PC-3 (cell line): ENCODE results near the gene CNTNAP2. TPM values are rescaled to one million over a fixed set of nuclear protein-coding genes. Genes with fewer than 3 reads are reported as not detected.
"Not testable (repeated sequence)": the region's sequence is repeated elsewhere in the genome, so short reads cannot be mapped to it uniquely, and the experiment has no call there.

Experiments used
- ATAC-seq: fragments of 200-7000 bp; cut with Tn5 transposase; 2 replicates; pipeline ENCODE4 v1.9.1; 2020; ENCODE audit warnings: mild to moderate bottlenecking, moderate library complexity
- BruUV-seq: library from RNA; stranded (reverse); fragments of 400-500 nt; replicated peaks from 2 replicates; lab custom pipeline; 2021; lab: Mats Ljungman, UMichigan
- CTCF ChIA-PET: fragments of 300-600 bp; sonication (Branson Sonifier 250); formaldehyde crosslinking; loops from one replicate; lab custom pipeline; 2022; ENCODE audit warnings: antibody characterized with exemption; lab: Charles Lee
- POLR2A ChIA-PET: fragments of 300-600 bp; sonication (Branson Sonifier 250); formaldehyde crosslinking; loops from one replicate; lab custom pipeline; 2022; ENCODE audit warnings: antibody characterized with exemption; ENCODE audit not compliant: unreplicated experiment; lab: Charles Lee
- DNase-seq: peaks from one replicate; pipeline ENCODE4 v3.0.0-alpha.2; 2015
- H2AFZ ChIP-seq: fragments of 300-600 bp; sonication (generic); 2 replicates; pipeline ENCODE4 v1.6.0; 2016; ENCODE audit warnings: antibody characterized with exemption, low read length
- H3F3A ChIP-seq: fragments of 300-600 bp; sonication (generic); one replicate; pipeline ENCODE4 v1.6.0; 2017; ENCODE audit warnings: antibody characterized with exemption, low read length, control low read depth, mild to moderate bottlenecking; ENCODE audit not compliant: unreplicated experiment
- H3K27ac ChIP-seq: fragments of 300-600 bp; sonication (generic); 2 replicates; pipeline ENCODE4 v1.5.1; 2016; ENCODE audit warnings: mild to moderate bottlenecking, low read length
- H3K27me3 ChIP-seq: fragments of 300-600 bp; sonication (generic); 2 replicates; pipeline ENCODE4 v1.6.1; 2016; ENCODE audit warnings: low read length, mixed read lengths
- H3K36me3 ChIP-seq: fragments of 300-600 bp; sonication (generic); 2 replicates; pipeline ENCODE4 v1.6.1; 2016; ENCODE audit warnings: low read depth, mixed run types, low read length, mixed read lengths
- H3K4me1 ChIP-seq: fragments of 300-600 bp; sonication (generic); 2 replicates; pipeline ENCODE4 v1.5.1; 2016; ENCODE audit warnings: low read length; ENCODE audit not compliant: insufficient read depth
- H3K4me2 ChIP-seq: fragments of 300-600 bp; sonication (generic); 2 replicates; pipeline ENCODE4 v1.6.0; 2016; ENCODE audit warnings: low read length
- H3K4me3 ChIP-seq: fragments of 300-600 bp; sonication (generic); 2 replicates; pipeline ENCODE4 v1.5.1; 2016; ENCODE audit warnings: mild to moderate bottlenecking, low read length, mixed read lengths
- H3K79me2 ChIP-seq: fragments of 300-600 bp; sonication (generic); 2 replicates; pipeline ENCODE4 v1.6.1; 2017; ENCODE audit warnings: low read length, mixed read lengths
- H3K9ac ChIP-seq: fragments of 300-600 bp; sonication (generic); 2 replicates; pipeline ENCODE4 v1.6.0; 2016; ENCODE audit warnings: mild to moderate bottlenecking, low read length
- H3K9me2 ChIP-seq: fragments of 300-600 bp; sonication (generic); replicated peaks from 2 replicates; pipeline ENCODE4 v1.6.1; 2016; ENCODE audit warnings: mixed run types, low read length, mixed read lengths
- H3K9me3 ChIP-seq: fragments of 300-600 bp; sonication (generic); 2 replicates; pipeline ENCODE4 v1.6.1; 2016; ENCODE audit warnings: low read length, mixed read lengths
- H4K20me1 ChIP-seq: fragments of 300-600 bp; sonication (generic); 2 replicates; pipeline ENCODE4 v1.6.1; 2016; ENCODE audit warnings: low read length, mixed read lengths
- EZH2 ChIP-seq: fragments of 300-600 bp; sonication (generic); IDR thresholded peaks from one replicate; pipeline ENCODE4 v1.6.1; 2017; ENCODE audit warnings: antibody characterized with exemption, mild to moderate bottlenecking, low read length; ENCODE audit not compliant: unreplicated experiment
- EZH2phosphoT487 ChIP-seq: fragments of 300-600 bp; sonication (generic); IDR thresholded peaks from 2 replicates; pipeline ENCODE4 v1.6.1; 2018; ENCODE audit warnings: mild to moderate bottlenecking, antibody characterized with exemption, low read length, borderline replicate concordance
- intact Hi-C: fragments of 100-400 bp; cut with micrococcal nuclease; formaldehyde crosslinking; loops from 2 replicates; pipeline ENCODE4 v1.9.0; 2023
- total RNA-seq: library from RNA; depleted of rRNA; stranded (reverse); fragments of >200 nt; gene quantifications from 2 replicates; pipeline ENCODE4 v1.2.3, GENCODE V29; 2014
- TF ChIP-seq, protein P1 (sequence below): fragments of 300-600 bp; sonication (generic); conservative IDR thresholded peaks from 2 replicates; pipeline ENCODE4 v1.5.1; 2017; ENCODE audit warnings: antibody characterized with exemption, low read depth, mild to moderate bottlenecking, low read length

CNTNAP2 gene
- total RNA-seq, 1 experiment from 2014 or later, result 1.5 TPM

DNA sequence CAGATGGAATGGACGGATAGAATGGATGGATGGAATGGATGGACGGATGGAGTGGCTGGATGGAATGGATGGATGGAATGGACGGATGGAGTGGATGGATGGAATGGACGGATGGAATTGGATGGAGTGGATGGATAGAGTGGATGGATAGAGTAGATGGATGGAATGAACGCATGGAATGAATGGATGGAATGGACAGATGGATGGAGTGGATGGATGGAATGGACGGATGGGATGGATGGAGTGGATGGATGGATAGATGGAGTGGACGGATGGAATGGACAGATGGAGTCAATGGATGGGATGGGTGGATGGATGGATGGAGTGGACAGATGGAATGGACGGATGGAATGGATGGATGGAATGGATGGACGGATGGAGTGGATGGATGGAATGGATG is 2214.2 kb downstream of the CNTNAP2 start:
- no peak overlapping the region for H3K4me2 ChIP-seq
- ATAC-seq (no peak), DNase-seq (no peak)
- TF ChIP-seq, protein P1, sequence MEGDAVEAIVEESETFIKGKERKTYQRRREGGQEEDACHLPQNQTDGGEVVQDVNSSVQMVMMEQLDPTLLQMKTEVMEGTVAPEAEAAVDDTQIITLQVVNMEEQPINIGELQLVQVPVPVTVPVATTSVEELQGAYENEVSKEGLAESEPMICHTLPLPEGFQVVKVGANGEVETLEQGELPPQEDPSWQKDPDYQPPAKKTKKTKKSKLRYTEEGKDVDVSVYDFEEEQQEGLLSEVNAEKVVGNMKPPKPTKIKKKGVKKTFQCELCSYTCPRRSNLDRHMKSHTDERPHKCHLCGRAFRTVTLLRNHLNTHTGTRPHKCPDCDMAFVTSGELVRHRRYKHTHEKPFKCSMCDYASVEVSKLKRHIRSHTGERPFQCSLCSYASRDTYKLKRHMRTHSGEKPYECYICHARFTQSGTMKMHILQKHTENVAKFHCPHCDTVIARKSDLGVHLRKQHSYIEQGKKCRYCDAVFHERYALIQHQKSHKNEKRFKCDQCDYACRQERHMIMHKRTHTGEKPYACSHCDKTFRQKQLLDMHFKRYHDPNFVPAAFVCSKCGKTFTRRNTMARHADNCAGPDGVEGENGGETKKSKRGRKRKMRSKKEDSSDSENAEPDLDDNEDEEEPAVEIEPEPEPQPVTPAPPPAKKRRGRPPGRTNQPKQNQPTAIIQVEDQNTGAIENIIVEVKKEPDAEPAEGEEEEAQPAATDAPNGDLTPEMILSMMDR, result no peak
- TF ChIP-seq EZH2phosphoT487 (no peak), EZH2 (no peak)
- H3K4me1 ChIP-seq, result peaks cover 29% of the 10 kb centered on the region
- no peak overlapping the region for H3K27ac ChIP-seq
- H4K20me1 ChIP-seq, result no peaks in the 10 kb centered on the region
- no peak overlapping the region for H2AFZ ChIP-seq
- H3K9me3 ChIP-seq, result 0 out of 2 replicates have a peak, but pooled peaks cover 4% of the 10 kb centered on the region
- no peak overlapping the region for H3K9ac ChIP-seq
- H3K27me3 ChIP-seq, result no peaks in the 10 kb centered on the region
- no peak overlapping the region for H3K4me3 ChIP-seq
- intact Hi-C loops, result no loop called here
- ChIA-PET POLR2A (no interaction called here), CTCF (no interaction called here)
- no TSS peak for BruUV-seq
- no peaks in the 10 kb centered on the region for H3K9me2 ChIP-seq
- no peaks in the 10 kb centered on the region for H3F3A ChIP-seq
- no peaks in the 10 kb centered on the region for H3K79me2 ChIP-seq
- H3K36me3 ChIP-seq, result no peaks in the 10 kb centered on the region

DNA sequence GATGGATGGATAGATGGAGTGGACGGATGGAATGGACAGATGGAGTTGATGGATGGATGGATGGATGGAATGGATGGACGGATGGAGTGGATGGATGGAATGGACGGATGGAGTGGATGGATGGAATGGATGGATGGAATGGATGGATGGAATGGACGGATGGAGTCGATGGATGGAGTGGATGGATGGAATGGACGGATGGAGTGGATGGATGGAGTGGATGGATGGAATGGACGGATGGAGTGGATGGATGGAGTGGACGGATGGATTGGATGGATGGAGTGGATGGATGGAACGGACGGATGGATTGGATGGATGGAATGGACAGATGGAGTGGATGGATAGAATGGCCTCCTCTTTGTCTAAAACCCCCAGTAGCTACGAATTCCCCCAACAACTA is 2214.9 kb downstream of the CNTNAP2 start:
- H3K4me3 ChIP-seq, POLR2A ChIA-PET, ATAC-seq, H3F3A ChIP-seq, intact Hi-C loops, H3K9me3 ChIP-seq, H2AFZ ChIP-seq, DNase-seq, H3K4me2 ChIP-seq, H3K27me3 ChIP-seq, H3K36me3 ChIP-seq, H3K79me2 ChIP-seq, H3K9ac ChIP-seq, CTCF ChIA-PET, H3K9me2 ChIP-seq, BruUV-seq, H3K27ac ChIP-seq, H4K20me1 ChIP-seq: not testable (repeated sequence)
- H3K4me1 ChIP-seq, result peaks cover 35% of the 10 kb centered on the region

DNA sequence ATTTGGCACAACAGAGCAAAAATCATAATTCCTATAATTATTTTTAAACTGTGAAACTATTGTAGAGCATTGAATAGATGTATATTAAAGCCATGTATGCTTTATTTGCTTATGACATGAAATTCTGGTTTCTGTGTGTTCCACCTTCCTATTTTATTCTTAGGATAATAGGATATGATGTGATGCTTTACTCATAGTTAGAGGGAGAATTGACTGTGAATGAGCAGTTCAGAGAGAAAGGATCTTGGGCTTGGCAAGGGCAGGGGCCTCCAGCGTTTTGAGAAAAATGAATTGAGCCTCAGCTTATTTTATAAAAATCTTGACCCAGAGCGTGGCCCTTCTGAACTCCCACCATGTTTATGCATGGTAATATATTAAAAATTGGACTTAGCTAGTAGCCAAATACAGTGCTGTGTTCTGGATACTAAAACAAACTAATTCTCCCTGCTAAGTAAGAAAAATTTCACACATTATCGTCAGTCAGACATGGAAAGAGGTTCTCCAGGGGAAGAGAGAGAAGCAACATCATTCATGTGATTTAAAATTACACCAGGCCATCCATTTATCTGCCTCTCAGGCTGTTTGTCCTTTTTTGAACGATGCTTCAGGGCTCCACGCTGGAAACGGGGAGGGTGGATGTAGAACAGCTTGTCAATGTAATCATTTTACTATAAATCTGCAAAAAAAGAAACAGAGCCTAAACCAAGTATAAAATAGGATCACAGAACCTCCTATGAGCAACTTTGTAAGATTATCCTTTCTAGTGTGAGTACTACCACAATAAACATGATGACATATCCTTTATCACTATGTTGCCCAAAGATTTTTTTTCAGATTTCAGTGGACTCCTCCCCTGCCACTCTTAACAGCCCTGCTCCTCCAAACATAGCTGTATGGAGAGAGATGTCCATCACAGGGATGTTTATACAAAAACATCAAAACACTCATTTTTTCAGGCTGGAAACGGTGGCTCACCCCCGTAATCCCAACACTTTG is 2215.9 kb downstream of the CNTNAP2 start:
- Histone ChIP-seq H3K27ac (peak overlapping the region; percentile 88), H4K20me1 (no peaks in the 10 kb centered on the region), H3K9ac (peak overlapping the region; percentile 52), H3F3A (no peaks in the 10 kb centered on the region), H3K79me2 (no peaks in the 10 kb centered on the region), H3K4me3 (no peak overlapping the region), H2AFZ (no peak overlapping the region), H3K9me3 (0 out of 2 replicates have a peak, but pooled peaks cover 4% of the 10 kb centered on the region), H3K9me2 (no peaks in the 10 kb centered on the region), H3K4me2 (peak overlapping the region; percentile 68), H3K4me1 (peaks cover 38% of the 10 kb centered on the region), H3K36me3 (no peaks in the 10 kb centered on the region), H3K27me3 (no peaks in the 10 kb centered on the region)
- POLR2A ChIA-PET, result interaction anchor here (0.6 kb wide), 1 partner anchor 31 kb away, joined by 4 read pairs; no protein-coding TSS in a partner anchor
- peak; percentile 56 for ATAC-seq
- BruUV-seq, result no TSS peak
- CTCF ChIA-PET, result no interaction called here
- intact Hi-C loops, result no loop called here
- peak; percentile 46 for DNase-seq
- no peak for TF ChIP-seq EZH2phosphoT487
- no peak for TF ChIP-seq EZH2
- TF ChIP-seq, protein P1, result no peak
